IPS-18c (cell line): ENCODE measurements around the gene NSMCE1.

Source experiments
- H3K4me3 ChIP-seq: 2 replicates; pipeline ENCODE4 v1.7.0; 2013; ENCODE audit warnings: low read depth, mild to moderate bottlenecking, low read length, moderate library complexity; ENCODE audit not compliant: insufficient read depth
- H3K9me3 ChIP-seq: one replicate; pipeline ENCODE4 v1.6.1; 2013; ENCODE audit warnings: mild to moderate bottlenecking, low read length, moderate library complexity; ENCODE audit not compliant: control insufficient read depth, insufficient read depth

NSMCE1 gene

GRCh38 chr16:27268376-27269299 is at the start of gene NSMCE1:
Gene NSMCE1, minus strand, starts transcription at chr16:27268772. Its CDS starts 11,202 bp downstream, at chr16:27257570.
- H3K4me3 ChIP-seq: peak within 1 kb of the TSS; percentile 45

GRCh38 chr16:27317738-27318391 is 49.3 kb upstream of the NSMCE1 start:
- no peaks in the 10 kb centered on the region for H3K9me3 ChIP-seq
- H3K4me3 ChIP-seq: no peak overlapping the region

More at GRCh38 chr16:27268376-27269299, at the start of gene NSMCE1:
- no peaks in the 10 kb centered on the region for H3K9me3 ChIP-seq

GRCh38 chr16:27317320-27317719 is 48.7 kb upstream of the NSMCE1 start:
- H3K9me3 ChIP-seq: no peaks in the 10 kb centered on the region
- no peak overlapping the region for H3K4me3 ChIP-seq

- H3K9me3 ChIP-seq: no peaks in the 10 kb centered on the region
- H3K4me3 ChIP-seq: no peak overlapping the region
Measured at GRCh38 chr16:27316038-27316680, 47.6 kb upstream of the NSMCE1 start.

GRCh38 chr16:27315333-27316037 is 46.9 kb upstream of the NSMCE1 start:
- H3K9me3 ChIP-seq: no peaks in the 10 kb centered on the region
- no peak overlapping the region for H3K4me3 ChIP-seq

- Histone ChIP-seq H3K4me3 (no peak overlapping the region), H3K9me3 (no peaks in the 10 kb centered on the region)
Measured at GRCh38 chr16:27314986-27315332, 46.4 kb upstream of the NSMCE1 start.

GRCh38 chr16:27314161-27314723 is 45.7 kb upstream of the NSMCE1 start:
- H3K4me3 ChIP-seq: peak overlapping the region; percentile 81
- H3K9me3 ChIP-seq: no peaks in the 10 kb centered on the region

GRCh38 chr16:27313422-27314160 is 45.0 kb upstream of the NSMCE1 start, which contains the start of gene IL4R:
Gene IL4R, plus strand, starts transcription at chr16:27313974. Its CDS starts 26,230 bp downstream, at chr16:27340204.
- Histone ChIP-seq H3K4me3 (peak within 1 kb of the TSS; percentile 81), H3K9me3 (no peaks in the 10 kb centered on the region)

- Histone ChIP-seq H3K4me3 (peak overlapping the region; percentile 81; the same call in 1 of the 2 replicates), H3K9me3 (no peaks in the 10 kb centered on the region)
Measured at GRCh38 chr16:27312580-27313421, 44.2 kb upstream of the NSMCE1 start.

GRCh38 chr16:27311897-27312303 is 43.3 kb upstream of the NSMCE1 start:
- no peak overlapping the region for H3K4me3 ChIP-seq
- no peaks in the 10 kb centered on the region for H3K9me3 ChIP-seq

- H3K9me3 ChIP-seq: no peaks in the 10 kb centered on the region
- no peak overlapping the region for H3K4me3 ChIP-seq
Measured at GRCh38 chr16:27311448-27311830, 42.9 kb upstream of the NSMCE1 start.

GRCh38 chr16:27310576-27311447 is 42.2 kb upstream of the NSMCE1 start:
- Histone ChIP-seq H3K4me3 (no peak overlapping the region), H3K9me3 (no peaks in the 10 kb centered on the region)

GRCh38 chr16:27308792-27309191 is 40.2 kb upstream of the NSMCE1 start:
- Histone ChIP-seq H3K4me3 (no peak overlapping the region), H3K9me3 (no peaks in the 10 kb centered on the region)

GRCh38 chr16:27305839-27306442 is 37.4 kb upstream of the NSMCE1 start:
- Histone ChIP-seq H3K4me3 (no peak overlapping the region), H3K9me3 (no peaks in the 10 kb centered on the region)
